HepG2 (cell line): ENCODE measurements around the gene CD44. TPM values are rescaled to one million over a fixed set of nuclear protein-coding genes. Genes with fewer than 3 reads are reported as not detected.

ENCODE experiments used
- HMG20B ChIP-seq: conservative IDR thresholded peaks from 2 replicates; pipeline ENCODE4 v1.6.1; 2016; ENCODE audit warnings: missing genetic modification reagents, missing compliant biosample characterization
- HNRNPUL1 ChIP-seq: fragments of 200-400 bp; formaldehyde crosslinking; IDR thresholded peaks from 2 replicates; pipeline ENCODE4 v1.6.1; 2017; ENCODE audit warnings: low read depth, mild to moderate bottlenecking, low read length, moderate library complexity
- PCBP1 ChIP-seq: fragments of 200-400 bp; formaldehyde crosslinking; IDR thresholded peaks from 2 replicates; pipeline ENCODE4 v1.6.1; 2017; ENCODE audit warnings: mild to moderate bottlenecking, low read depth, low read length, borderline replicate concordance
- PITX1 ChIP-seq: sonication (generic); formaldehyde crosslinking; IDR thresholded peaks from 2 replicates; pipeline ENCODE4 v1.5.1; 2020; ENCODE audit warnings: mild to moderate bottlenecking, missing genetic modification reagents
- SRSF9 ChIP-seq: fragments of 200-400 bp; formaldehyde crosslinking; IDR thresholded peaks from 2 replicates; pipeline ENCODE4 v1.6.1; 2018; ENCODE audit warnings: borderline replicate concordance, mild to moderate bottlenecking, low read depth, low read length; ENCODE audit not compliant: insufficient read depth, poor library complexity, severe bottlenecking
- ZBTB3 ChIP-seq: sonication (generic); formaldehyde crosslinking; IDR thresholded peaks from 2 replicates; pipeline ENCODE4 v1.4.0; 2020; ENCODE audit warnings: low read depth, mild to moderate bottlenecking, moderate library complexity, missing genetic modification reagents, borderline replicate concordance
- ZC3H13 ChIP-seq: sonication (generic); formaldehyde crosslinking; IDR thresholded peaks from 2 replicates; pipeline ENCODE4 v1.8.1; 2023; ENCODE audit warnings: mild to moderate bottlenecking, missing genetic modification reagents, moderate library complexity
- ZMYM3 ChIP-seq: sonication (generic); formaldehyde crosslinking; IDR thresholded peaks from 2 replicates; pipeline ENCODE4 v1.5.1; 2020; ENCODE audit warnings: mild to moderate bottlenecking, missing genetic modification reagents
- ZNF225 ChIP-seq: sonication (generic); formaldehyde crosslinking; IDR thresholded peaks from 2 replicates; pipeline ENCODE4 v1.4.0; 2020; ENCODE audit warnings: mild to moderate bottlenecking, missing genetic modification reagents
- ZNF83 ChIP-seq: sonication (generic); formaldehyde crosslinking; IDR thresholded peaks from 2 replicates; pipeline ENCODE4 v1.4.0; 2020; ENCODE audit warnings: missing genetic modification reagents, mild to moderate bottlenecking, borderline replicate concordance
- polyA plus RNA-seq, 8 experiments: library from polyadenylated mRNA; depleted of rRNA in 3 of 8; stranded (reverse) in 7 of 8; unstranded in 1 of 8; fragments of >200 nt; fragmentation: Illumina TruSeq in 4 of 8; extraction: Trizol in 4 of 8; gene quantifications; 2 replicates each; pipeline versions ENCODE4 v1.2.1 to v1.2.3, GENCODE V29; 2011 to 2016; ENCODE audit warnings: low read depth in 4 of 8, missing spikeins in 1 of 8, mixed read lengths in 1 of 8; ENCODE audit not compliant: insufficient read depth in 1 of 8
- total RNA-seq, 5 experiments: library from RNA; depleted of rRNA; stranded (reverse); fragments of >200 nt; fragmentation: Illumina TruSeq; extraction: Trizol; gene quantifications; 2 replicates each; pipeline ENCODE4 v1.2.3, GENCODE V29; 2016; ENCODE audit warnings: low read depth in 1 of 5
- TF ChIP-seq, protein P1 (sequence below): sonication (generic); formaldehyde crosslinking; IDR thresholded peaks from 2 replicates; pipeline ENCODE4 v1.4.0; 2020; ENCODE audit warnings: mild to moderate bottlenecking, missing genetic modification reagents, borderline replicate concordance
- TF ChIP-seq, protein P2 (sequence below): sonication (generic); formaldehyde crosslinking; IDR thresholded peaks from 2 replicates; pipeline ENCODE4 v1.4.0; 2020; ENCODE audit warnings: missing genetic modification reagents

CD44 gene
- total and polyA plus RNA-seq, 2 of the 13 experiments (the other 11 are each of a cell fraction or from before 2014, with no cell fraction given), result 0.02 to 0.11 TPM

DNA sequence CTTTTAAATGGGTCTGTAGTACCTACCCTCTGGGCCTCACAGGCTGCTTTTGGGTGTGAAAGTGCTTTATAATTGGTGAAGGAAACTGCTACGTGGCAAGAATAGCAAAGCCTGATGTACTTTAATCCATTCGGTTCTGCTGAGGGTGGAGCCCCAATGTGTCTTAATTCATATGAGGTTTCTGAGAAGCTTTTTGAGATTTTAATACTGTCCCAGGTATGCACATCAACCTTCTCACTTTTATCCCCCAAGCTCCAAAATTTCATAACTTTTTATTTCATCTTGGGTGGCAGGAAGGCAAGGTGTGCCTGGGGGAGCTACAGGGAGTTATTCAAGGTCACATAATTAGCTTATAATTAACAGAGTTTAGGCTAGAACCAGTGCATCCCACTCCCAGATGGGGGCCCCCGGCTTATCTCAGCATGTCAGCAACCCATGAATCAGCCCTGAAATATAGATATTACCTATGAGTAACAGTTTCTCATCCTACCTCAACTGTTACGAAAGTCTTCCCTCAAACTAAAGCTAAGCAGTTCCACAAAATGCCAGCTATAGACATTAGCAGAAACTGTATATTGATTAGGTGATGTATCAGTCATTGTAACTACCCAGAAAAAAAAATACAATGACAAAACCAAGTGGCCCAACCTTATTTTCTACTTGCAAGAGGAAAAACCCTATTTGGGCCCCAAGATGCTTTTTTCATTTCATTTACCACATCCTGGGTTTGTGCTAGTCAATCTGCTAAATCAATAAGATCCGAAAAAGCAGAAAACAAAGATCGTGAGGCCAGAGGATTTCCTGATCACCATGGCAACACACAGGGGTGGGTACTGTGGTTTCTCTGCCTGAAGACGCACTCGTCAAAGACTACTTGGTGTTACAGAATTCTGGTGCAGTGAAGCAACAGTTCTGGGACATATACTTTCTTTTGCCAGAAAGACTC, 26.7 kb downstream of the CD44 start (continued):
- TF ChIP-seq, protein P1, sequence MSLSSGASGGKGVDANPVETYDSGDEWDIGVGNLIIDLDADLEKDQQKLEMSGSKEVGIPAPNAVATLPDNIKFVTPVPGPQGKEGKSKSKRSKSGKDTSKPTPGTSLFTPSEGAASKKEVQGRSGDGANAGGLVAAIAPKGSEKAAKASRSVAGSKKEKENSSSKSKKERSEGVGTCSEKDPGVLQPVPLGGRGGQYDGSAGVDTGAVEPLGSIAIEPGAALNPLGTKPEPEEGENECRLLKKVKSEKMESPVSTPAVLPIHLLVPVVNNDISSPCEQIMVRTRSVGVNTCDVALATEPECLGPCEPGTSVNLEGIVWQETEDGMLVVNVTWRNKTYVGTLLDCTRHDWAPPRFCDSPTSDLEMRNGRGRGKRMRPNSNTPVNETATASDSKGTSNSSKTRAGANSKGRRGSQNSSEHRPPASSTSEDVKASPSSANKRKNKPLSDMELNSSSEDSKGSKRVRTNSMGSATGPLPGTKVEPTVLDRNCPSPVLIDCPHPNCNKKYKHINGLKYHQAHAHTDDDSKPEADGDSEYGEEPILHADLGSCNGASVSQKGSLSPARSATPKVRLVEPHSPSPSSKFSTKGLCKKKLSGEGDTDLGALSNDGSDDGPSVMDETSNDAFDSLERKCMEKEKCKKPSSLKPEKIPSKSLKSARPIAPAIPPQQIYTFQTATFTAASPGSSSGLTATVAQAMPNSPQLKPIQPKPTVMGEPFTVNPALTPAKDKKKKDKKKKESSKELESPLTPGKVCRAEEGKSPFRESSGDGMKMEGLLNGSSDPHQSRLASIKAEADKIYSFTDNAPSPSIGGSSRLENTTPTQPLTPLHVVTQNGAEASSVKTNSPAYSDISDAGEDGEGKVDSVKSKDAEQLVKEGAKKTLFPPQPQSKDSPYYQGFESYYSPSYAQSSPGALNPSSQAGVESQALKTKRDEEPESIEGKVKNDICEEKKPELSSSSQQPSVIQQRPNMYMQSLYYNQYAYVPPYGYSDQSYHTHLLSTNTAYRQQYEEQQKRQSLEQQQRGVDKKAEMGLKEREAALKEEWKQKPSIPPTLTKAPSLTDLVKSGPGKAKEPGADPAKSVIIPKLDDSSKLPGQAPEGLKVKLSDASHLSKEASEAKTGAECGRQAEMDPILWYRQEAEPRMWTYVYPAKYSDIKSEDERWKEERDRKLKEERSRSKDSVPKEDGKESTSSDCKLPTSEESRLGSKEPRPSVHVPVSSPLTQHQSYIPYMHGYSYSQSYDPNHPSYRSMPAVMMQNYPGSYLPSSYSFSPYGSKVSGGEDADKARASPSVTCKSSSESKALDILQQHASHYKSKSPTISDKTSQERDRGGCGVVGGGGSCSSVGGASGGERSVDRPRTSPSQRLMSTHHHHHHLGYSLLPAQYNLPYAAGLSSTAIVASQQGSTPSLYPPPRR, result no peak
- no peak for TF ChIP-seq ZNF225 (CRISPR knock-in tag)
- no peak for TF ChIP-seq HNRNPUL1
- no peak for TF ChIP-seq ZC3H13 (CRISPR knock-in tag)
- no peak for TF ChIP-seq ZMYM3 (CRISPR knock-in tag)
- no peak for TF ChIP-seq HMG20B
- no peak for TF ChIP-seq PCBP1
- no peak for TF ChIP-seq ZBTB3 (CRISPR knock-in tag)
- no peak for TF ChIP-seq SRSF9
- no peak for TF ChIP-seq ZNF83
- TF ChIP-seq, protein P2, sequence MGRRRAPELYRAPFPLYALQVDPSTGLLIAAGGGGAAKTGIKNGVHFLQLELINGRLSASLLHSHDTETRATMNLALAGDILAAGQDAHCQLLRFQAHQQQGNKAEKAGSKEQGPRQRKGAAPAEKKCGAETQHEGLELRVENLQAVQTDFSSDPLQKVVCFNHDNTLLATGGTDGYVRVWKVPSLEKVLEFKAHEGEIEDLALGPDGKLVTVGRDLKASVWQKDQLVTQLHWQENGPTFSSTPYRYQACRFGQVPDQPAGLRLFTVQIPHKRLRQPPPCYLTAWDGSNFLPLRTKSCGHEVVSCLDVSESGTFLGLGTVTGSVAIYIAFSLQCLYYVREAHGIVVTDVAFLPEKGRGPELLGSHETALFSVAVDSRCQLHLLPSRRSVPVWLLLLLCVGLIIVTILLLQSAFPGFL (CRISPR knock-in tag), result no peak
- no peak for TF ChIP-seq PITX1
